ENCODE data around the gene CFAP45.

The CFAP45 gene

DNA sequence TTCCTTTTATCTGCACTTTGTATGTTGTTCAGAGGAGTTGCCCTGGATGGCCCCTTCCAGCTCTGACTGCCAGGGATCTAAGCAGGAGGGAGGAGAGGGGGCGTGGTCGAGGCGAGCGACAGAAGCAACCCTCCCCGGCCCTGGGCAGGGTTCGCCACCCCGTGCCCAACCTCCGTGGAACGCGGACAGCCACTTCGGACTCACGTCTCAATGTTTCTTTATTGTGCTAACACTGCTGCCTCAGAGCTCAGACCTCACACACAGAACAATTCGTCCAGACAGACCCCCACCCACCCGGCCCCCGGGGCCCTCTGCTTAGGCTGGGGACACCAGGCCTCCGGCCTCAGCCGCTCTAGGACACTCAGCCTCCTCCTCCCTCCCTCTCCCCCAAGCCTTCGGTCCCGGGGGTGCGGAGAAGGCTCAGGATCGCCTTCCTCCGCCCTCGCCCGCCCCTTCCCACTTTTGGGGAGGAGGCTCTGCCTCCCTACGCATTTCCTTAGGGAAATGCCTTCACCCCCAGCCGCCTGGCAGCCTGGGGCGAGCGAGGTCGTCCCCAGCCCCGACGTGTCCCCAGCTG is 45.8 kb downstream of the CFAP45 start:
- Histone ChIP-seq H3K4me2 (ENCODE audit: low read length) (no peak overlapping the region), H3K27me3 (ENCODE audit: control insufficient read depth, low read length) (peaks cover 39% of the 10 kb centered on the region), H3K79me2 (ENCODE audit: control insufficient read depth, low read length) (no peaks in the 10 kb centered on the region), H3K9me3 (ENCODE audit: control insufficient read depth, insufficient read depth, low read length) (no peaks in the 10 kb centered on the region), H3K9me2 (replicated peaks; ENCODE audit: control insufficient read depth, low read length) (no peaks in the 10 kb centered on the region), H4K20me1 (ENCODE audit: control insufficient read depth, insufficient read depth, low read depth, low read length) (no peaks in the 10 kb centered on the region), H3F3A (ENCODE audit: control insufficient read depth, insufficient read depth) (no peaks in the 10 kb centered on the region), H3K27ac (ENCODE audit: low read depth, low read length) (no peak overlapping the region), H3K36me3 (ENCODE audit: control insufficient read depth, low read length) (no peaks in the 10 kb centered on the region), H3K4me3 (ENCODE audit: low read length) (no peak overlapping the region), H3K4me1 (ENCODE audit: control insufficient read depth, low read length) (no peaks in the 10 kb centered on the region)
- TF ChIP-seq, protein P1, sequence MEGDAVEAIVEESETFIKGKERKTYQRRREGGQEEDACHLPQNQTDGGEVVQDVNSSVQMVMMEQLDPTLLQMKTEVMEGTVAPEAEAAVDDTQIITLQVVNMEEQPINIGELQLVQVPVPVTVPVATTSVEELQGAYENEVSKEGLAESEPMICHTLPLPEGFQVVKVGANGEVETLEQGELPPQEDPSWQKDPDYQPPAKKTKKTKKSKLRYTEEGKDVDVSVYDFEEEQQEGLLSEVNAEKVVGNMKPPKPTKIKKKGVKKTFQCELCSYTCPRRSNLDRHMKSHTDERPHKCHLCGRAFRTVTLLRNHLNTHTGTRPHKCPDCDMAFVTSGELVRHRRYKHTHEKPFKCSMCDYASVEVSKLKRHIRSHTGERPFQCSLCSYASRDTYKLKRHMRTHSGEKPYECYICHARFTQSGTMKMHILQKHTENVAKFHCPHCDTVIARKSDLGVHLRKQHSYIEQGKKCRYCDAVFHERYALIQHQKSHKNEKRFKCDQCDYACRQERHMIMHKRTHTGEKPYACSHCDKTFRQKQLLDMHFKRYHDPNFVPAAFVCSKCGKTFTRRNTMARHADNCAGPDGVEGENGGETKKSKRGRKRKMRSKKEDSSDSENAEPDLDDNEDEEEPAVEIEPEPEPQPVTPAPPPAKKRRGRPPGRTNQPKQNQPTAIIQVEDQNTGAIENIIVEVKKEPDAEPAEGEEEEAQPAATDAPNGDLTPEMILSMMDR (IDR thresholded peaks at IDR 0.05; ENCODE audit: low read depth, low read length, poor library complexity, severe bottlenecking) = no peak
- TF ChIP-seq EZH2phosphoT487 (IDR thresholded peaks at IDR 0.05; ENCODE audit: borderline replicate concordance, low read length) = no peak

- TF ChIP-seq, protein P1 (IDR thresholded peaks at IDR 0.05; ENCODE audit: low read depth, low read length, poor library complexity, severe bottlenecking) = no peak
- no peak for TF ChIP-seq EZH2phosphoT487 (IDR thresholded peaks at IDR 0.05; ENCODE audit: borderline replicate concordance, low read length)
- no peaks in the 10 kb centered on the region for H3K79me2 ChIP-seq (ENCODE audit: control insufficient read depth, low read length)
- no peaks in the 10 kb centered on the region for H3K9me3 ChIP-seq (ENCODE audit: control insufficient read depth, insufficient read depth, low read length)
- H4K20me1 ChIP-seq (ENCODE audit: control insufficient read depth, insufficient read depth, low read depth, low read length) = no peaks in the 10 kb centered on the region
- no peaks in the 10 kb centered on the region for H3F3A ChIP-seq (ENCODE audit: control insufficient read depth, insufficient read depth)
- no peak overlapping the region for H3K4me3 ChIP-seq (ENCODE audit: low read length)
- H3K4me2 ChIP-seq (ENCODE audit: low read length) = no peak overlapping the region
- H3K9me2 ChIP-seq (replicated peaks; ENCODE audit: control insufficient read depth, low read length) = no peaks in the 10 kb centered on the region
- H3K27me3 ChIP-seq (ENCODE audit: control insufficient read depth, low read length) = peaks cover 39% of the 10 kb centered on the region
- H3K4me1 ChIP-seq (ENCODE audit: control insufficient read depth, low read length) = no peaks in the 10 kb centered on the region
- H3K36me3 ChIP-seq (ENCODE audit: control insufficient read depth, low read length) = no peaks in the 10 kb centered on the region
- H3K27ac ChIP-seq (ENCODE audit: low read depth, low read length) = no peak overlapping the region
Measured at GRCh38 chr1:159853417-159854115, 46.4 kb downstream of the CFAP45 start.

DNA sequence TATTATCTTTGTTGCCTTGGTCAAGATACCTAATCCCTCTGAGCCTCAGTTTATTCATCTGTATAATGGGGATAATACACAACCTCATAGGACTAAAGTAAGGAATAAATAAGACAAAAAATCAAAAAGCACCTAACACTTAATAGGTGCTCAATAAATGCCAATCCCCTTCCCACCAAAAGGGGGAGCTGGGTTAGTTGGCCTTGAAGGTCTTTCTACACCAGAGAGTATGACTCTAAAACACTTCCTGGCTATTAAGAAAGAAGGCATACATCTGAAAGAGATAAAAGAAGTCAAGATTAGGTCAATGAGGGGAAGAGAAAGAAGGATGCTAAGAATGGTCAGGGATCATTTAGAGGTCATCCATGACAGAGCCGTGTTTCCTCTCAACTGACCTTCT is 48.6 kb downstream of the CFAP45 start:
- H3K27me3 ChIP-seq (ENCODE audit: control insufficient read depth, low read length) = peaks cover 42% of the 10 kb centered on the region
- no peaks in the 10 kb centered on the region for H4K20me1 ChIP-seq (ENCODE audit: control insufficient read depth, insufficient read depth, low read depth, low read length)
- H3K9me2 ChIP-seq (replicated peaks; ENCODE audit: control insufficient read depth, low read length) = no peaks in the 10 kb centered on the region
- no peak overlapping the region for H3K4me3 ChIP-seq (ENCODE audit: low read length)
- no peaks in the 10 kb centered on the region for H3F3A ChIP-seq (ENCODE audit: control insufficient read depth, insufficient read depth)
- no peaks in the 10 kb centered on the region for H3K36me3 ChIP-seq (ENCODE audit: control insufficient read depth, low read length)
- no peaks in the 10 kb centered on the region for H3K79me2 ChIP-seq (ENCODE audit: control insufficient read depth, low read length)
- H3K4me2 ChIP-seq (ENCODE audit: low read length) = no peak overlapping the region
- TF ChIP-seq, protein P1 (IDR thresholded peaks at IDR 0.05; ENCODE audit: low read depth, low read length, poor library complexity, severe bottlenecking) = peak; percentile 19
- TF ChIP-seq EZH2phosphoT487 (IDR thresholded peaks at IDR 0.05; ENCODE audit: borderline replicate concordance, low read length) = no peak
- no peaks in the 10 kb centered on the region for H3K9me3 ChIP-seq (ENCODE audit: control insufficient read depth, insufficient read depth, low read length)
- no peaks in the 10 kb centered on the region for H3K4me1 ChIP-seq (ENCODE audit: control insufficient read depth, low read length)
- H3K27ac ChIP-seq (ENCODE audit: low read depth, low read length) = no peak overlapping the region

All from DOHH2 (cell line).